ENCODE data around the gene SETBP1.

The SETBP1 gene

DNA sequence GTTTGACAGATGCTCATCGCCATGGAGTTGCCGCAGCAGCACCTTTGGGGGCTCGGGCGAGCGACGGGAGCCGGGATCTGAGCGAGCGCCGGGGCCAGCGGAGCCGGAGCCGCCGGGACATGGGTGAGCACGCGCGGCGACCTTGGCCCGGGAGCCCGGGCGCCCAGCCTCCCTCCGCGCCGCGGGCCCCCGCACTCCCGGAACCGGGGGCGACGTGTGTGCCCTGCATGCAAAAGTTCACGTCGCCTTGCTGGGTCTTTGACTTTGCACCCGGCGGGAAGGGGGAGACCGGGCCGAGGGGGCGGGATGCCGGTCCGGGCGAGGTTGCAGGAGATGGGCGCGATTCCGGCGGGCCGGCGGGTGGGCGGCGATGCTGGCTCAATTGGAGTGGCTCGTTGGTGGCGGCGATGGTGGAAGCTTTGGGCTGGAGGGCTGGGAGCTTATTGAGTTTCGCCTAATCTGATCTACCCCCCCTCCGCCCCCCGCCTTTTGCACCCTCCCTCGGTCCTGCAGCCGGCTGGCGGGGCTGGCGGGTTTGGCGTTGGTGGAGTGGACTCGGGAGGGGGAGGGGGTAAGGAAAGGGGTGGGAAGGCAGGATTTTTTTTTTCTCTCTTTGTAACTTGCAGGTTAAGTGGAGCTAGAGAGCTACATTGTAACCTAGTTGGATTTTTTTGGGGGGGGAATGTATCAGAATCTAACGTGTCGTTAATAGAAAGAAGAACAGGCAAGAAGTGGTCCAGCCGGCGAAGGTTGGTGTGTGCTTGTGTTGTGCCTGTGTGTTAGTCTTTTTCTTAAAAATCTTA lies at the start of gene SETBP1:
SETBP1 (plus strand) TSS at position 616 of the 803 bp plus-strand sequence. CDS start 20,459 bp downstream, outside the sequence.
- no peak for DNase-seq (ENCODE audit: low read depth)

DNA sequence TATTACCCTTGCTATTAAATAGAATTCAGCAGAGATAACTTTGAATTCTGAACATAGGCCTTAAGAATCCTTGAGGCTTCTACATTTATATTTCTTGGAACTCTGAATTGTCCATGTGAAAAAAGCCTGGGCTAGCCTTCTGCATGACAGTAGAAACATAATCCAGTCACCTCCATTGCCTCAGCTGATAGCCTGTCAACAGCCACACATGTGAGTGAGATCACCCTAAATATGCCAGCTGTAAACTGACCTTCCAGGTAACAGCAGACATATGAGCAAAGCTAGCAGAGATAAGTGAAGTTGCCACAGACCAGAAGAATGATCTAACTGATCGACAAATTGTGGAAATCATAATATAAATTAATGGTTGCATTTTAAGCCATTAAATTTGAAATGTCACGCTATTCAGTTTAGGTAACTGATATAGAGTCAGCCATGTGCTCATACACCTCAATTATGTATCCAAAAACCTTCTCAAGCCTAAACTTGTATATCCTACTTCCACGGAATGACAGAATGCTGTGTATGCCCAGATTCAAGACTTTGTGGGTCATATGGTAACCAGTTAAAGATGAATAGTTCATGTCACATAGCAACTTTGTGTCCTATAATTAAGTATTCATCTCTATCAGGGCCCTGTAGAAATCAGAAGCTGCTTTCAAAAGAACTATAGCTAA lies 48.1 kb upstream of the SETBP1 start:
- DNase-seq (ENCODE audit: low read depth): no peak

DNA sequence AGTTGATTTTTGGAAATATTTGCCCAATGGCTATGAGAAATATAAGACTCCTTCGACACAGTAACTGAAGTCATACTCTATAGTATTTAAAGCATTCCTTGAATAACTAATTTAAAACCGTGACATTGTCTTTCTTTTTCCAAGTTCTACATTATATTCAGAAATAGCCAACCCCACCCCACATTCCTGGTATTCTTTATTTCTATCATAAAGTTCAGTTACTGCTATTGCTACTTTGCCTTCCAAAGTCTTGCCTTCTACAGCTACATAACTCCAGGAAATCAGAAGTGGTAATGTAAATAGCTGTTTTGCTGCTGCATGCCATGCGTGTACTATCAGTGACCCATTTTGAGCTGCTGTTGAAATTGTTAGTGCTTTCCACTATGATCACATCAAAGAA lies 45.1 kb upstream of the SETBP1 start:
- DNase-seq (ENCODE audit: low read depth): no peak

DNA sequence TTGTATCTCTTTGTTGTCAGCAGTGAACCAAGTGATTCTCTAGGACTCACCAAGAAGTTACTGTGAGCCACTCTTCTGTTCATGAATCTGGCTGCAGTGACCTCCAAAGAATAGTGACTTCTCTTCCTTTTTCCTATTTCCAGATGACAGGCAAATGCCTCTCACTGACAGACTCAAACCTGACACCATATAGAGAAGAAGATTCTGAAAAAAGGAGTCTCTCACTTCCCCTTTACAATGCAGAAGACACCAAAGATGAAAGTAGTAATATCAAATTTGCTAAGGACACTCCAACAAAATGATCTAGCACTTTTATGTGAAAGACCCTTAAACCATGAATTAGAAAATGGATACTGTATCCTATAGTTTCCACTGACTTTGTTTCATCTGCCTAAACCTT lies 44.4 kb upstream of the SETBP1 start:
- DNase-seq (ENCODE audit: low read depth): no peak

DNA sequence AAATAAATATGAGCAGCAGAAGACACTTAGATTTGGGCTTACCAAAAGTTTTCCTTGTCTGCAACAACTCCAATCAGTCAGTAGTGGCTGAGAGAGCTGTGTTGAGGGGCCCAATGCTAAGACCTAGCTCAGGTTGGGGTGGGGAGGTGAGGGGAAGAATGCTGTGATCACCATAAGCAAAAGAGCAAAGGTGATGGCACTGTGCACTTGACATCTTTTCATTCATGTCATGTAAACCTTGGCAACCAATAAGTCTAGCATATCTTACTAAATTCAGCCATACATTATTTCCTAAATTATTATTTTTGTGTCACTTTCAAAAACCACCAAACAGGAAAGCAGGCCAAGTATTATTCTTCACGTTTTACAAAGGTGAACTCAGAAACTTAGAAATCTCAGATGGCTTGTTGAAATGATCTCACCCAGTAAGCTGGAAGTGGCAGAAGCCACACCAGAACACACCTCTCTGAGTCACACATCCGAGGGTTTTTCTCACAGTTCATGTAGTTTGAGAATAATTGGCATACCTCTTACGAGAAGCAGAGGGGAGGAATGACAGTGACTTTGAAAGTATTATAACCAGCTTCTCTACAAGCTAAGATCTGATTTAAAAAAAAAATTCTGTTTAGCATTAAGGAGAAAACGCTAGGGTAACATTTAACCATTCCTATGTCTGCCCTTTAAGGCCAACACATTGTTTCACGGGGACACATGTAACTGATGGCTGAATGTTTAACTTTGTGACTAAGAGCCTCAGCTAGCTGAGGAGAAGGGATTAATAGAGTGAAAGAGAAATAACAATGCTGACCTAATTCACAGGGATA lies 43.3 kb upstream of the SETBP1 start:
- DNase-seq (ENCODE audit: low read depth): no peak

DNA sequence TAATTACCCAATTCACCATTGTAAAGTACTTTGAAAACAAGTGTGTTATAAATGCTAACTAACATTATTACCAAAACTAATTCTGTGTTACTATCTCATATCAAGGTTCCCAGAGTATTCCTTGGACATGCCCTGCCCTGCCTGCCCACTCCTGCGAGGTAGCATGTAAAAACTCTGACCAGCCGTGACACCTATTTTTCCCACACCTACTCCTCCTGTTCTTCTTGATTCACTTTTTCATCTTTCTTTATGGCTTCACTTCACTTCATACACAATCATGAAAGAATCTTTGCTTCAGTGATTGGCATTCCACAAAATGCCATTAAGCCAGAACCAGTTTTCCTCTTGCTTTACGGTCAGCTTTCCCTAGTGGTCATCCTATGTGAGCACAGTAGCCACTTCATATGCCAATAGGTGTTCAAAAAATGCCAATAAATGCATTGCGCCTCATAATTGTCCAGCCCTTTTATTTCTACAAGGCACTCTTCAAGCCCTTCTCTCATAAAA lies 42.6 kb upstream of the SETBP1 start:
- DNase-seq (ENCODE audit: low read depth): no peak

DNA sequence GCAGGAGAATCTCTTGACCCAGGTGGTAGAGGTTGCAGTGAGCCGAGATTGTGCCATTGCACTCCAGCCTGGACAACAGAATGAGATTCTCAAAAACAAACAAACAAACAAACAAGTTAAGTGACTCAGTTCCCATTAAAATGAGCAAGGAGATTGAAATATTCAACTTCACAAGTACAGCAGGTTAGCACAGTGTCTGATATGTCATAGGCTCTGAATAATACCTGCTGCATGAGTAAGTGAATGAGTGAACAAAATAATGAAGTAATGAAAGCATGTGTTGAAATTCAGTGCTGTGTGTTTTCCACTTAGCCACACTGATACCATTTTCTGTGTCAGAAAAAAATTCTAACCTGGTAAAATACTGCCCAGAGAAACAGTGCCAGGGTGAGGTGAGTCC lies 41.9 kb upstream of the SETBP1 start:
- DNase-seq (ENCODE audit: low read depth): no peak

DNA sequence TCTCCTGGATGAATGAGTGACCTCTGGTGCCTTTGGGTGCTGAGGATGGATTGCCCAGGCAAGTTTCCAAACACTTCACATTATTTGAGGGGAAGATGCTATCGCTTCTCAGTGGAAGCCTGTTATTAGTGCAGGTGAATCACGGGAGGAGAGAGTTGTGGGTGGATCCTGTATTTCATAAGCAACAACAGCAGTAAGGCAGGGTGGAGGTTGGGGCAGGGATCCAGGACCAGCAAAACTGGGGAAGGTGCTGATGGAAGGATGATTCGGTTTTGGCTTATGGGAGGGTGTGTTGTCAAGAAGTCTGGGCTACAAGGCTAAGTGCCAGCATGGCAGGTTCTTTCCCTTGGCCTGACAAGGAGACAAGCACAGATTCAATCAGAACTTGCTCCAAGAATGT lies 37.7 kb upstream of the SETBP1 start:
- DNase-seq (ENCODE audit: low read depth): no peak

DNA sequence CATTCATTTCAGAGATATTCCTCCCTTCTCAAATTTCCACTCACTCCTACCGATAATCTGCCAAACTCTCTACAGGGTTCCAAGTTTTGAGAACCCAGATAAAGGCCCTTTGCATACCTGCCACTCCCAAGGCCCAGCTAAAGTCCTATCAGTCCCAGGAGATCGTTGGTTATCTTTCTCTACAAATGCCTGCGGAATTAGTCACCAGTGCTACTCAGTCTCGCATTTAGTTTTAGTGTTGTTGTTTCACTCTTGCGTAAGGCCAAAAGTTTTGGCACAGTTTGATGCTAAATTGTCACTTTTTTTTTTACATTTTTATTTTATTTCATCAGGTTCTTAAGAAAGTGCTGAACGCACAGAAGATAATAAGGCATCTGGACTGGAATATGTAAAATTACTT lies 29.2 kb upstream of the SETBP1 start:
- DNase-seq (ENCODE audit: low read depth): peak; percentile 40

DNA sequence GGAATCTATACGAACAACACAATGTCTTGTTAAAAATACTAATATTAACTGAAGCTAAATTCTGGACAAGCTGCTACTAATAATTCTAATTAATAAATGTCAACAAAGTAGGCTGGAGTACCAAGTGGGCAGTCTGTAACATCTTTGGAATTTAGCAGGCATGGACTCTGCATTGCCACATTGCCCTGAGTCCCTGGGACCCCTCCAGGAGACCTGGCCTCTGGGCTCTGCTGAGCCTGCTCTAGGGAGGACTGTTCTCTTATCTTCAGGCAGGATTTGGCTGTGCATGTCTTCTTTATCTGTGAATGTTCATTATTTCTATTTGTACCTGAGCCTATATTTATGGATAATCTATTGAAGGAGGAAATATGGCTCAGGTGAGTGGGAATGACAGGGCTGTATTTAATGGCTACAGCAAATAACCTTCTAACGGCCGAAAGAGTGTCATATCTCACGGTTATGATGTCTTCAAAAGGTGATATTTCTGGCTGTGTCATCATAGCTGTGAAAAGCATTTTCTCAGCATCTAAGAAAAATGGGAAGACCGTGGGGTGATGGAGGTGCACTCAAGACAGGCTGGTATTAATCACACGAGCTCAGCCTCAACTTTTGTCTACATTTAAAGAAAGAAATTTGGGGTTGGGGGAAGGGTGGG lies 28.6 kb upstream of the SETBP1 start:
- no peak for DNase-seq (ENCODE audit: low read depth)

DNA sequence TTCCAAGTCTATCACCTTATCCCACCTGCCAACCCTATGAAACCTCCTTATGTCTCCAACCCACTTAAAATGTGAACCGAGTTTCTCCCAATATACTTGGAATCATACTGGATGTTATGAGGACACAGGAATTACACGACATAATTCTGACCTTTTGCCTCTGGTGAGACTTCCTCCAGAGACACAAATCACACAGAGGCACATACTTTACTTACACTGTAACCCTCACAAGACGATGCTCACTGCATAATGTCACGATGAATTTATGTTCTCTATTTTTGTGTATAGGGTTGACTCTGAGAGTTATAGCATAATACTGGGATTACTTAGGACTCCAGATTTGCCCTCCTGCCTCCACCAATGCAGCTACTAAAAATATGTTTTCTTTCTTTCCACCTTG lies 28.0 kb upstream of the SETBP1 start:
- no peak for DNase-seq (ENCODE audit: low read depth)

DNA sequence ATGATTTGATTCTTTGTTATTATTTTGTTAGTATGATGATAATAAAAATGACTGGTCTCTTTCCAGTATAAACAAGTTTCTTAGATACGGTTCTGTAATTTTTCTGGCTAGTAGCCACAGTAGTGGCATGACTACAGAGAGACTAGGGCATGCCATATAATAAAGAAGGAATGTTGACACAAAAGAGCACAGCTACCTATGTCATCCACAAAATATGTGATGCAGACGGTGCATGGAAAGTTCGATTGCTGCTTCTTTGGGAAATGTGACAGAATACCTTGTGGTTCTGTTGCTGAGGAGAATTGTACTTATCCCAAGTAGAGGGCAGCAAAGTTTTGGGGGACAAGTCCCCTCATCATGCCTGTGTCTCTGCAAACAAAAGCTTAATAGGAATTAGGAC lies 26.1 kb upstream of the SETBP1 start:
- peak; percentile 72 for DNase-seq (ENCODE audit: low read depth)

DNA sequence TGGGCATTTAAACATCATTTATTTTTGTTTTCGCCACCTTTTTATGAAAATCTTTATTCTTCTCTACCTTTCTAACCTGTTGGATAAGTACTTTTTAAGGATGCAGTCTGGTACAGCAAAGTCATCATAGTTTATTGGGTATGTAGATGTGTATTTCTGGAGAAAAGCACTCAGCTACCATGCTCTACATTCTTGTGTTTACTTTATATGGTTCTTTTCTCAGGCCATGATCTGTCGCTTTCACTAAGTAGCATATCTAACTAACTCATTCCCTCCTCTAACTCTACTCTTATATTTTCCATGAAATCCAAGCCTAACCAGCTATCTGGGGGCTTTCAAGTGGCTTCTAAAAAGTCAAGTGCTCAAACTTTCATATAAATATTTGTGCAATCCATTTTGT lies 25.3 kb upstream of the SETBP1 start:
- no peak for DNase-seq (ENCODE audit: low read depth)

DNA sequence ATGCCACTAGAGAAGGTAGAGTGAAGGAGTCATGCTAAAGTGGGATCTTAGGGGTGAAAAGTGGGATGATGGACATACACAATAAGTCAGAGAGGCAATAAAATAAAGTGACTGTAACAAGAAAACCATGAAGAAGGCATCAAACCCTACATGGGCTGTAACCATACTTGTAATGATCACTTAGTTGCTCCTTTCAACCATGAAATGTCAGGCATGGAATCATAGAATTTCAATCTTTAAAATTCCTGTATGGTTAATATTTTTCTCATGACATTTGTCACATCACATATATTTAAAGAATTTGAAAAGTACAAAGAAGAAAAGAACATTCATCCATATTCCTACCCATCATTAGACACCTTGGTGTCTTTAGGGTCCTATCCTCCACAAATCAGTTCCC lies 20.9 kb upstream of the SETBP1 start:
- no peak for DNase-seq (ENCODE audit: low read depth)

DNA sequence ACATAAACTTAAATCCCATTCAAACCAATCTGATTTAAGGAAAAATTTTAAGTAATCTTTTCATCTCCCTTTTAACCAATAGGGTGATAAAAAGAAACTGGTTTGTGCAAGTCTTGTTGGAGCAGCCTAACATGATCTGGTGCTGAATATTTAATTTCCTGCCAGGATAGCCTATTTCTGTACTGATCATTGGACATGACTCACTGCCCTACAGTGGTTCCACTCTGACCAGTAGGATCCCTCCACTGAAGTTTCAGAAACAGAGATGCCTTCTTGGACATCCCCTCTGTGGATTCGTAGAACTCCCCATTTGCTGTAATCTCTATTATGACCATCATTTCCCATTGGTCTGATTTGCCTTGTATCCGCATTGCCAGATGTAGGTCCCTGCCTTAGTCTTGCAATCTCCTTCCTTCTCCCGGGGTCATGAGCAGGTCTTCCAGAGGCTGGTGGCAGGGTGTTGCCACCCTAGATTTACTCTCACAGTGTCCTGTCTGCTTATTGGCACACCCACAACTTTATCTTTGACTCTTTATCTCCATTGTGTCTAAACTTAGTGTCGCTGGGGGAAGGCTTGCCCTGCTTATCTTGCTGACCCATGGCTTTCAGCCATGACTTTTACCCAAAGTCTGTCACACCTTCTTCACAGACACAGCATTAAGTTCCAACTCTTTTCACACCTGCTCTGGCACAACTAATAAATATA lies 12.3 kb upstream of the SETBP1 start:
- DNase-seq (ENCODE audit: low read depth): no peak

DNA sequence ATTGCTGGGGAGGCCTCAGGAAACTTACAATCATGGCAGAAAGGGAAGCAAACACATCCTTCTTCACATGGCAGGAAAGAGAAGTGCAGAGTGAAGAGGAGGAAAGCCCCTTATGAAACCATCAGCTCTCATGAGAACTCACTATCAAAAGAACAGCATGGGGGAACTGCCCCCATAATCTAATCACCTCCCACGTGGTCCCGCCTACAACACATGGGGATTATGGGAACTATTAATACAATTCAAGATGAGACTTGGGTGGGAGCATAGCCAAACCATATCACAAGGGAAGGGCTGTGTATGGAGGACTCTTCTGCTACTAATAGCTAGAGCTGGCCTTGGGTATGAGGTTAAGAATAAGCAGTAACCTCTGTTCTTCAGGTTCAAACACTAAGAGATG lies 8.8 kb upstream of the SETBP1 start:
- no peak for DNase-seq (ENCODE audit: low read depth)

DNA sequence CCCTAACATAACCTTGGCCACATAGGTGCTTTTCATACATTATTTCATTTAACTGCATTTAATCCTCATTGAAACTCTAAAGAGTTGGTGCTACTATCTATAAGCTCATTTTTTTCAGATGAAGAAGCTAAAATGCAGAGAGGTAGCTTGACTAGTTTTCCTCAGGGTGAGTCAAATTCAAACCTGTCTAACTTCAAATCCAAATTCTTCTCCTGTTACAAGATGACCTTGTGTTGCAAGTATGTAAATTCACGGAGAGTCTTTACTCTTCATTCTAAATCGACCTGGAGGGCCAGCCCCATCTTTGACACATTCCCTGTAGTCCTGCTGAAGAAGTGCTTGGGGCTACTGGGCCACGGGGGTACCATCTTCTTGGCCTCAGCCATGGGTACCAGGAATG lies 8.2 kb upstream of the SETBP1 start:
- no peak for DNase-seq (ENCODE audit: low read depth)

DNA sequence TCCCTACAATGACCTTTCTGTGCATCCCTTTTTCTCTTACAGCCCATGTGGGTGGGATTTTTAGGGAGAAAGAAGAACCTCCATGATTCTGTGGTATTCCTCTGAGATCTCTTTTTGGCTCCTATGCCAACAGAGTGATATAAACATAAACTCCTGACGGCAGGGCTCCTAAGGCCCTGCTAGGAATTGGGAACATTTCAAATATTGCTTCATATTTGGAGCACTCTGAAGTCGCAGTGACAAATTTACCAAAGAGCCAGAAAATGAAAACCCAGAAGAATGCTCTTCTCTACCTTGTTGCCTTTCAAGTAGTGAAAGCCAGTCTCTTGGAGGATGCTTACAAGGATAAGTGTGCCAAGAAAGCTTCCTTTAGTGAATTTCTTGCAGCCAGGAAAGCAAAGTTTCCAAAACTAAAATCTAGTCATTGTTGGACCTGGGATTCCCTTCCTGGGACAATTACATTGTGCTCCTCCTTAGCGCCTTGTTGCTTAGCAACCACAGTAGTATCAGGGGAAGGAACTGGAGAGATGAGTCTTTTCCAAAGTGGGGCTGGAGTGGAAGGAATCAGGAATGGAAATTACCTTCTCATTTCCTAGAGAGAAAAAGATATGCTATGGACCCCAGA lies 7.3 kb upstream of the SETBP1 start:
- no peak for DNase-seq (ENCODE audit: low read depth)

DNA sequence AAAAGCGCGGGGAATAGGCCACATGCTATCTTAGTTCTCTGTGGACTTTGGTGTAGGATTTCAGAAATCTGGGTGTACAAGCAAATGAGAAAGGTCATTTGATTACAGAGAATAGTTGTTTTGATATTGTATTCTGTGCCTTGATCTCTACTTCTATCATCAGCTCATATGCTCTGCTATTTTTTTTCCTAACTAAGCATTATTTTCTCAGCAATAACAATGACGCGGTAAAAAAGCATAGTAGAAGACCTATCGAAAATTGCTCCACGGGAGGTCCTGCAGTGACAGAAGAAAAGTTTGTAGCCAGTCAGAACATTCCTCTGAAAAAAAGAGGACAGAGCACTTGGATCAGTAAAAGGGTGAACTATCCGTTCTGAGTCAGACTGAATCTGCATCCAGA lies 2.8 kb upstream of the SETBP1 start:
- DNase-seq (ENCODE audit: low read depth): no peak

DNA sequence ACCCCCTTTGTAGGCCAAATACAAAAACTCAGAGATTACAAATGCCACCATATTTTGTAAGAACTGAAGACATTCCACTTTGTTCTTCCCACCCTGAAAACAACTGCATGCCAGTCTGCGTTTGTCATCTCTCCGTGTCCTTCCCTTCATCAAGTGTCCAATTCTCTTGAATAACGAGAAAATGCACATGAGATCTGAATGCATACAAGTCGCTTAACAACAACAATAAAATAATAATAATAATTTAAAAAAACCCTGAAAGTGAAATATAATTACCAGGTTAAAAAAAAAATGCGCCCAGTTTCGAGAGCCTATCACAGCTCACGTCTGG lies 2.0 kb upstream of the SETBP1 start:
- DNase-seq (ENCODE audit: low read depth): no peak

Measured in GM04503 (cell line).